ENCODE data around the gene STEAP3. TPM values are rescaled to one million over a fixed set of nuclear protein-coding genes. Genes with fewer than 3 reads are reported as not detected.

STEAP3 gene
- total and polyA plus RNA-seq, 2 donors (not counting 1 experiment from before 2014, with no cell fraction given): 1.1 to 1.6 TPM

DNA sequence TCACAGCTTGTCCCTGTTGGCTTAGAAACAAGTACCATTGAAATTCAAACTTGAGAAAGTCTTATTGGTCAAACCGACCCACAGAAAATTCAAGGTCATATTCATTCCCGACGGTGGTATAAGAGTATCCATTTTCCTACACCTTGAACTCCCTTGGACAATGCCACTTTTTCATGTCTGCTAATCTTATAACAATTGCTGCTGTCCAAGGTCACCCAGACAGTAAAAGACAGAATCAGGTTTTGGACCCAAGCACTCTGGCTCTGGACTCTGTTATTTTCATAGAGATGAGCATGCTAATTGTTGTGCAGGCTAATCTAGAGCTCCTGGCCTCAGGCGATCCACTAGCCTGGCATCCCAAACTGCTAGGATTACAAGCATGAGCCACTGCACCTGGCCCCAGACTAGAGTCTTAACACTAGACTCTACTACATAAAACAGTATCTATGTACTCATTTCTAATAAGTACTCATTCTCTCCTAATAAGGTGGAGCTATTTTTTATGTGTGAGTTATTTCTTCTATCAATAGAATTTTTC, 85.2 kb downstream of the STEAP3 start:
- Mint-ChIP-seq H3K9me3 (ENCODE audit: insufficient read depth) (no peaks in the 10 kb centered on the region), H3K27me3 (no peaks in the 10 kb centered on the region), H3K4me3 (no peak overlapping the region), H3K4me1 (peaks cover 22% of the 10 kb centered on the region), H3K27ac (no peak overlapping the region)
- no peak overlapping the region for H2AFZ ChIP-seq (ENCODE audit: insufficient read depth, low read depth, low read length, poor library complexity, severe bottlenecking)
- ChIA-PET CTCF (interaction anchor here (0.7 to 3.4 kb wide), 2 partner anchors 43 to 427 kb away, joined by 3 to 18 read pairs; no protein-coding TSS in a partner anchor), POLR2A (no interaction called here)
- no peaks in the 10 kb centered on the region for H3K27me3 ChIP-seq (replicated peaks in 1 of 4; ENCODE audit: control extremely low read depth in 1 of 4, control insufficient read depth in 3 of 4, insufficient read depth in 4 of 4, low read length in 3 of 4)
- H3K79me2 ChIP-seq (ENCODE audit: control insufficient read depth, insufficient read depth, low read length): no peaks in the 10 kb centered on the region
- H3K9me3 ChIP-seq (ENCODE audit: control extremely low read depth in 1 of 3, control insufficient read depth in 2 of 3, insufficient read depth in 1 of 3, low read length in 2 of 3): no peaks in the 10 kb centered on the region
- TF ChIP-seq, protein P1, sequence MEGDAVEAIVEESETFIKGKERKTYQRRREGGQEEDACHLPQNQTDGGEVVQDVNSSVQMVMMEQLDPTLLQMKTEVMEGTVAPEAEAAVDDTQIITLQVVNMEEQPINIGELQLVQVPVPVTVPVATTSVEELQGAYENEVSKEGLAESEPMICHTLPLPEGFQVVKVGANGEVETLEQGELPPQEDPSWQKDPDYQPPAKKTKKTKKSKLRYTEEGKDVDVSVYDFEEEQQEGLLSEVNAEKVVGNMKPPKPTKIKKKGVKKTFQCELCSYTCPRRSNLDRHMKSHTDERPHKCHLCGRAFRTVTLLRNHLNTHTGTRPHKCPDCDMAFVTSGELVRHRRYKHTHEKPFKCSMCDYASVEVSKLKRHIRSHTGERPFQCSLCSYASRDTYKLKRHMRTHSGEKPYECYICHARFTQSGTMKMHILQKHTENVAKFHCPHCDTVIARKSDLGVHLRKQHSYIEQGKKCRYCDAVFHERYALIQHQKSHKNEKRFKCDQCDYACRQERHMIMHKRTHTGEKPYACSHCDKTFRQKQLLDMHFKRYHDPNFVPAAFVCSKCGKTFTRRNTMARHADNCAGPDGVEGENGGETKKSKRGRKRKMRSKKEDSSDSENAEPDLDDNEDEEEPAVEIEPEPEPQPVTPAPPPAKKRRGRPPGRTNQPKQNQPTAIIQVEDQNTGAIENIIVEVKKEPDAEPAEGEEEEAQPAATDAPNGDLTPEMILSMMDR (IDR thresholded peaks at IDR 0.05): no peak
- TF ChIP-seq EZH2 (IDR thresholded peaks at IDR 0.05; ENCODE audit: borderline replicate concordance, insufficient read depth, low read depth, low read length, poor library complexity, severe bottlenecking): no peak
- H3K4me3 ChIP-seq (ENCODE audit: control extremely low read depth in 1 of 5, extremely low read depth in 1 of 5, insufficient read depth in 1 of 5, low read depth in 2 of 5, low read length in 4 of 5): no peak overlapping the region
- no peak overlapping the region for H3K9ac ChIP-seq (ENCODE audit: low read length)
- no peak for DNase-seq
- peaks cover 3% of the 10 kb centered on the region in 2 donors for H3K4me1 ChIP-seq (ENCODE audit: control insufficient read depth in 2 of 2, insufficient read depth in 2 of 2, low read length in 2 of 2)
- no peak overlapping the region for H3K4me2 ChIP-seq (replicated peaks; ENCODE audit: low read depth, low read length, poor library complexity, severe bottlenecking)
- no peak overlapping the region for H3K27ac ChIP-seq (ENCODE audit: low read length in 2 of 2)
- no peak for ATAC-seq (ENCODE audit: low read depth)
- intact Hi-C loops (cut with micrococcal nuclease): no loop called here
- no peaks in the 10 kb centered on the region for H3K36me3 ChIP-seq (replicated peaks in 1 of 2; ENCODE audit: control extremely low read depth in 1 of 2, control insufficient read depth in 1 of 2, extremely low read depth in 1 of 2, insufficient read depth in 2 of 2, low read length in 1 of 2)
- 100% methylated on average over 4 of the region's 4 CpGs for WGBS (ENCODE audit: insufficient coverage)
- H4K20me1 ChIP-seq (ENCODE audit: control insufficient read depth, insufficient read depth, low read length, poor library complexity, severe bottlenecking): no peaks in the 10 kb centered on the region

GRCh38 chr2:119311371-119311770, 87.7 kb downstream of the STEAP3 start:
- DNase-seq: no peak
- Mint-ChIP-seq H3K4me3 (no peak overlapping the region), H3K9me3 (ENCODE audit: insufficient read depth) (no peaks in the 10 kb centered on the region), H3K27me3 (no peaks in the 10 kb centered on the region), H3K27ac (no peak overlapping the region), H3K4me1 (peaks cover 22% of the 10 kb centered on the region)
- no peak overlapping the region for H3K4me3 ChIP-seq (ENCODE audit: control extremely low read depth in 1 of 5, extremely low read depth in 1 of 5, insufficient read depth in 1 of 5, low read depth in 2 of 5, low read length in 4 of 5)
- no peak overlapping the region for H3K27ac ChIP-seq (ENCODE audit: low read length in 2 of 2)
- no peaks in the 10 kb centered on the region for H4K20me1 ChIP-seq (ENCODE audit: control insufficient read depth, insufficient read depth, low read length, poor library complexity, severe bottlenecking)
- no peaks in the 10 kb centered on the region for H3K27me3 ChIP-seq (replicated peaks in 1 of 4; ENCODE audit: control extremely low read depth in 1 of 4, control insufficient read depth in 3 of 4, insufficient read depth in 4 of 4, low read length in 3 of 4)
- intact Hi-C loops (cut with micrococcal nuclease): loop anchor here (5.0 kb wide), 1 partner anchor 1089 kb away; no protein-coding TSS in a partner anchor
- H3K79me2 ChIP-seq (ENCODE audit: control insufficient read depth, insufficient read depth, low read length): no peaks in the 10 kb centered on the region
- peaks cover 3% of the 10 kb centered on the region in 2 donors for H3K4me1 ChIP-seq (ENCODE audit: control insufficient read depth in 2 of 2, insufficient read depth in 2 of 2, low read length in 2 of 2)
- no peak overlapping the region for H3K4me2 ChIP-seq (replicated peaks; ENCODE audit: low read depth, low read length, poor library complexity, severe bottlenecking)
- ChIA-PET POLR2A (no interaction called here), CTCF (interaction anchor here (3.4 kb wide), 1 partner anchor 430 kb away, joined by 18 read pairs; no protein-coding TSS in a partner anchor)
- no peak for TF ChIP-seq EZH2 (IDR thresholded peaks at IDR 0.05; ENCODE audit: borderline replicate concordance, insufficient read depth, low read depth, low read length, poor library complexity, severe bottlenecking)
- 97% methylated on average over 4 of the region's 5 CpGs for WGBS (ENCODE audit: insufficient coverage)
- no peak for ATAC-seq (ENCODE audit: low read depth)
- no peaks in the 10 kb centered on the region for H3K36me3 ChIP-seq (replicated peaks in 1 of 2; ENCODE audit: control extremely low read depth in 1 of 2, control insufficient read depth in 1 of 2, extremely low read depth in 1 of 2, insufficient read depth in 2 of 2, low read length in 1 of 2)
- no peaks in the 10 kb centered on the region for H3K9me3 ChIP-seq (ENCODE audit: control extremely low read depth in 1 of 3, control insufficient read depth in 2 of 3, insufficient read depth in 1 of 3, low read length in 2 of 3)
- H2AFZ ChIP-seq (ENCODE audit: insufficient read depth, low read depth, low read length, poor library complexity, severe bottlenecking): no peak overlapping the region
- H3K9ac ChIP-seq (ENCODE audit: low read length): no peak overlapping the region

Measured in B cell (primary cell).